Adrenal gland (tissue), 12 donors: ENCODE measurements around the gene MSANTD1. TPM values are rescaled to one million over a fixed set of nuclear protein-coding genes. Genes with fewer than 3 reads are reported as not detected.

Experiments used
- DNase-seq, 7 donors: peaks; one replicate each; pipeline ENCODE4 v3.0.0-alpha.2; 2019 to 2020
- H3K27ac ChIP-seq, 5 donors: fragments of 200-600 bp; sonication (generic) in 4 of 5; 1 replicate in 3 of 5; 2 replicates in 2 of 5; pipeline versions ENCODE4 v1.5.1 to v1.8.0; 2016 to 2020; ENCODE audit warnings: mild to moderate bottlenecking in 1 of 5
- H3K27me3 ChIP-seq: fragments of 200-600 bp; 2 replicates; pipeline ENCODE4 v1.8.0; 2021
- H3K36me3 ChIP-seq, 2 donors: fragments of 200-600 bp; replicated peaks in 1 of 2; 1 replicate in 1 of 2; 2 replicates in 1 of 2; pipeline versions ENCODE4 v1.5.1 to v1.8.0; 2018 to 2022
- H3K4me1 ChIP-seq, 2 donors: fragments of 200-600 bp; replicated peaks in 1 of 2; 1 replicate in 1 of 2; 2 replicates in 1 of 2; pipeline versions ENCODE4 v1.5.1 to v1.8.0; 2018 to 2021
- H3K4me3 ChIP-seq, 4 donors: fragments of 200-600 bp; sonication (generic) in 3 of 4; one replicate each; pipeline ENCODE4 v1.5.1; 2016 to 2018
- H3K9me3 ChIP-seq, 3 donors: fragments of 200-600 bp; sonication (generic) in 1 of 3; replicated peaks in 1 of 3; 1 replicate in 2 of 3; 2 replicates in 1 of 3; pipeline versions ENCODE4 v1.5.1 to v1.8.0; 2016 to 2021
- POLR2A ChIP-seq, 2 donors: fragments of 450-650 bp; IDR thresholded peaks; one replicate each; pipeline ENCODE4 v1.6.1; 2017; ENCODE audit warnings: antibody characterized with exemption in 2 of 2, mild to moderate bottlenecking in 2 of 2, moderate library complexity in 1 of 2
- WGBS, 4 donors: extraction: QIAGEN DNeasy Blood & Tissue Kit in 2 of 4; methylation state at CpG; one replicate each; pipeline versions ENCODE4 v1.1.5 to v1.1.7; 2013 to 2017; 5-methylcytosine and 5-hydroxymethylcytosine counted together
- intact Hi-C, 2 donors: fragments of 100-400 bp; cut with DNase I; formaldehyde crosslinking; loops; one replicate each; pipeline versions ENCODE4 v1.14.1 to v1.15.0; 2022 to 2023
- polyA plus RNA-seq, 3 donors: library from polyadenylated mRNA; stranded (reverse); fragments of 200-250 nt in 2 of 3; fragments of 350-450 nt in 1 of 3; fragmentation: Illumina TruSeq in 1 of 3; extraction: RNeasy Lipid Tissue Mini Kit (QIAGEN cat#74804) in 1 of 3; gene quantifications; one replicate each; pipeline ENCODE4 v1.2.3, GENCODE V29; 2013 to 2014
- total RNA-seq, 9 donors: library from RNA; depleted of rRNA in 4 of 9; stranded (reverse); fragments of >200 nt in 4 of 9; fragments of 120-200 nt in 1 of 9; fragmentation: NEBNext Ultra II Directional in 1 of 9; extraction: Animal tissue kit (Norgen Biotek cat#: 25700) in 1 of 9; gene quantifications; one replicate each; pipeline versions ENCODE4 v1.1.0 to v1.2.4, GENCODE V29; 2013 to 2023
- TF ChIP-seq, protein P1 (sequence below), 6 experiments: fragments of 450-650 bp in 4 of 6; fragments of 200-600 bp in 2 of 6; sonication (generic) in 1 of 6; IDR thresholded peaks; 1 replicate in 5 of 6; 2 replicates in 1 of 6; pipeline versions ENCODE4 v1.5.1 to v1.8.0; 2016 to 2021; ENCODE audit warnings: antibody characterized with exemption in 6 of 6, mild to moderate bottlenecking in 2 of 6, moderate library complexity in 1 of 6
- donor health status: healthy with polysubstance abuse.
- donor health status: Bipolar disorder and iron deficiency.
- donor health status: DM: yes; HTN: yes; CAD: no.
- donor health status: DM: no; HTN: no; CAD: no.
- donor health status: DM: no; HTN: no; CAD: no.
- donor health status: DM: yes; HTN: yes; CAD: no.

Gene MSANTD1
- total and polyA plus RNA-seq, 12 donors: 0.05 to 3.0 (median 0.40) TPM; not detected in 1

DNA sequence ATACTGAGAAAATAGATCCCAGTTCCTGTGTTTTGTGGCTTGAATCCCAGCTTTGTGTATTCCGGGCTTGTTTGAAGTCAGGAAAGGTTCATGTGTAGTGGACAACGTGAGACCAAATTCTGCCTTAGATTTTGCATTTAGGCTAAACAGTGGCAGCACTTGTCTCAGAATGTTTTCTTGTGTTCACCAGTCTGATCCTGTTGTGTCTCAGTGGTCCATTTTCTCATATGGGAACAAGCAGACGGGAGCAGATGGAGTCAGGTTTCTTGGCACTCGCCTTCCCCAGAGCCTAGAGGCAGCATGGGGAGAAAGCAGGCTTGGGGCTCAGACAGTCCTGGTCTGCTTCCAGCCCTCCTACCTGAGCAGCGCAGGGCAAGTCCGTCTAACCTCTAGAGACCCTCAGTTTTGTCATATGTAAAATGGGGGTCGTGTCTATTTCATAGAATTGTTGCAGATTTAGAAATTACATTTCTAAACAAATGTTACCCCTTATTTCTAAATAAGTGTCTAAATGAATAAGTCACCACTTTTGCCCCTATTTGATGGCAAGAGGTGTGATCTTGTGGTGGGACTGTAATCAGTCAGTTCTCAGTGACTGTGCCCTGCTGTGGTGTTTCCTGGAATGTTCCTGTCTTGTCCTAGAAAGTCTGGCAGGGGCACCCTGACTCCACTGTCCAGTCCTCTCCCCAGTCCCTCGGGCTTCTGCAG, 28.3 kb upstream of the MSANTD1 start:
- no peaks in the 10 kb centered on the region for H3K9me3 ChIP-seq
- TF ChIP-seq, protein P1, sequence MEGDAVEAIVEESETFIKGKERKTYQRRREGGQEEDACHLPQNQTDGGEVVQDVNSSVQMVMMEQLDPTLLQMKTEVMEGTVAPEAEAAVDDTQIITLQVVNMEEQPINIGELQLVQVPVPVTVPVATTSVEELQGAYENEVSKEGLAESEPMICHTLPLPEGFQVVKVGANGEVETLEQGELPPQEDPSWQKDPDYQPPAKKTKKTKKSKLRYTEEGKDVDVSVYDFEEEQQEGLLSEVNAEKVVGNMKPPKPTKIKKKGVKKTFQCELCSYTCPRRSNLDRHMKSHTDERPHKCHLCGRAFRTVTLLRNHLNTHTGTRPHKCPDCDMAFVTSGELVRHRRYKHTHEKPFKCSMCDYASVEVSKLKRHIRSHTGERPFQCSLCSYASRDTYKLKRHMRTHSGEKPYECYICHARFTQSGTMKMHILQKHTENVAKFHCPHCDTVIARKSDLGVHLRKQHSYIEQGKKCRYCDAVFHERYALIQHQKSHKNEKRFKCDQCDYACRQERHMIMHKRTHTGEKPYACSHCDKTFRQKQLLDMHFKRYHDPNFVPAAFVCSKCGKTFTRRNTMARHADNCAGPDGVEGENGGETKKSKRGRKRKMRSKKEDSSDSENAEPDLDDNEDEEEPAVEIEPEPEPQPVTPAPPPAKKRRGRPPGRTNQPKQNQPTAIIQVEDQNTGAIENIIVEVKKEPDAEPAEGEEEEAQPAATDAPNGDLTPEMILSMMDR (IDR thresholded peaks at IDR 0.05): no peak
- no peak for TF ChIP-seq POLR2A (IDR thresholded peaks at IDR 0.05)
- intact Hi-C loops: no loop called here
- H3K4me1 ChIP-seq: no peaks in the 10 kb centered on the region
- H3K4me3 ChIP-seq: no peak overlapping the region
- no peak overlapping the region for H3K27ac ChIP-seq
- no peak for DNase-seq
- peaks cover 0 to 83% of the 10 kb centered on the region in 2 donors for H3K36me3 ChIP-seq
- H3K27me3 ChIP-seq: no peaks in the 10 kb centered on the region
- WGBS, 4 donors: 85 to 92% (median 88%) methylated on average over 8 of the region's 8 CpGs

DNA sequence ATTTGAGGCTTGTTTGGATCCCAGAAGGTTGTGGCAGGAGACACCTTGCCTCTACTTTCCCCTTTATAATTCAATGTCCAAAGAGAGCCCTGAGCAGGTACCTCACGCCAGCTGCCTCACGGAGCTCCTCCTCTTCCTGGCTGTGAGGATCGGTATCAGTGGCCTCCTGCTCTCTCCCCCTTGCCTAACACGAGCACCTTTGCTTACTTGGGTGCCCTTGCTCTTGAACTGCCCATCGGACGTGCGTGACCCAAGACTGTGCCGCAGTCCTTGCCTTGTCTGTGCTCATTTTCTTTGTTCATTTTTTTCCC, 27.8 kb upstream of the MSANTD1 start:
- Histone ChIP-seq H3K9me3 (no peaks in the 10 kb centered on the region), H3K36me3 (peaks cover 0 to 78% of the 10 kb centered on the region in 2 donors), H3K27me3 (no peaks in the 10 kb centered on the region), H3K4me1 (peaks cover 0 to 3% of the 10 kb centered on the region in 2 donors), H3K4me3 (no peak overlapping the region), H3K27ac (no peak overlapping the region)
- DNase-seq: no peak
- WGBS, 4 donors: 90 to 95% (median 94%) methylated on average over 8 of the region's 8 CpGs
- TF ChIP-seq POLR2A (IDR thresholded peaks at IDR 0.05): no peak
- intact Hi-C loops: no loop called here

DNA sequence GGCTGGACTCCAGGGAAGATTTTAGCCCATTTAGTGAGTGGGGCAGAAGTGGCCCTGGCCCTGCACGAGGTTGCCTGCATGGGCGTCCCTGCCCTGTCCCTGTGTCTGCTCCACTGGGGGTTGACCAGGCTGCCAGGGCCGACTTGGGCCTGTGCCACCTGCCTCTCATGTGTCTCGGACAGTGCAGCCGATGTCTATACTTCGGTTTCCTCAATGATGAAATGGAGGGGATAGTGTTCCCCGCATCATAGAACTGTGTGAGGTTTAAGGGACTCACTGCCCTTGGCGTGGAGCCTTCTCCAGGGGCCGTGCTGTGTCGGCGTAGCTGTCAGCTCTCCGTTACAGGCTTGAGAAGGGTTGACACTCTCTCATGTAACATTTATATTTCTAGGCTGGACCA, 27.0 kb upstream of the MSANTD1 start:
- intact Hi-C loops: no loop called here
- Histone ChIP-seq H3K4me1 (peaks cover 0 to 11% of the 10 kb centered on the region in 2 donors), H3K27ac (no peak overlapping the region), H3K9me3 (no peaks in the 10 kb centered on the region), H3K27me3 (no peaks in the 10 kb centered on the region), H3K36me3 (peaks cover 0 to 73% of the 10 kb centered on the region in 2 donors), H3K4me3 (no peak overlapping the region)
- TF ChIP-seq, protein P1 (IDR thresholded peaks at IDR 0.05): no peak
- no peak for TF ChIP-seq POLR2A (IDR thresholded peaks at IDR 0.05)
- DNase-seq: no peak
- 90 to 95% (median 93%) methylated on average over 6 to 12 of the region's 12 CpGs for WGBS, 4 donors

DNA sequence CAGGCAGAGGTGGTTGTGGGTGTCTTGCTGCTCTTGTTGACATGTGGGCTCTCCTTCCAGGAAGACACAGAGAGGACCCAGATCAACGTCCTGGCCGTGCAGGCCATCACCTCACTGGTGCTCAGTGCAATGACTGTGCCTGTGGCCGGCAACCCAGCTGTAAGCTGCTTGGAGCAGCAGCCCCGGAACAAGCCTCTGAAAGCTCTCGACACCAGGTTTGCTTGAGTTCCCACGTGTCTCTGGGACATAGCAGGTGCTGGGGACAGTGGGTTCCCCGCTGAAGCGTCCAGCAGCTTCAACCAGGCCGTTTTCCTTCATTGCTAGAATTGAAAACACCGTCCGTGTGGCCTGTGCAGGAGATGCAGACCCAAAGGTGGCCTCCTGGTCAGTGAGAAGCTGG, 25.6 kb upstream of the MSANTD1 start:
- WGBS, 4 donors: 93 to 98% (median 95%) methylated on average over 6 to 11 of the region's 11 CpGs
- H3K36me3 ChIP-seq: peaks cover 0 to 63% of the 10 kb centered on the region in 2 donors

More for the DNA sequence above, 25.6 kb upstream of the MSANTD1 start:
- no peaks in the 10 kb centered on the region for H3K9me3 ChIP-seq
- intact Hi-C loops: no loop called here
- H3K4me1 ChIP-seq: peaks cover 0 to 12% of the 10 kb centered on the region in 2 donors
- H3K27ac ChIP-seq: no peak overlapping the region
- no peaks in the 10 kb centered on the region for H3K27me3 ChIP-seq
- no peak overlapping the region for H3K4me3 ChIP-seq
- no peak for TF ChIP-seq POLR2A (IDR thresholded peaks at IDR 0.05)
- TF ChIP-seq, protein P1 (IDR thresholded peaks at IDR 0.05): no peak
- DNase-seq: no peak
